Astrocyte (in vitro differentiated cells and primary cell): ENCODE measurements around the gene GALK2. TPM values are rescaled to one million over a fixed set of nuclear protein-coding genes. Genes with fewer than 3 reads are reported as not detected.

ENCODE experiments used
- DNase-seq: peaks from one replicate; pipeline ENCODE4 v3.0.0-alpha.2; 2010; ENCODE audit warnings: low read depth
- FAIRE-seq: peaks from 2 replicates; lab custom pipeline; 2011; peaks lifted over from hg19 to GRCh38; lab: Jason Lieb, UNC
- H2AFZ ChIP-seq: 2 replicates; pipeline ENCODE4 v1.6.0; 2012; ENCODE audit warnings: low read depth, low read length, inconsistent platforms
- H3K27ac ChIP-seq: 2 replicates; pipeline ENCODE4 v1.5.1; 2011; ENCODE audit warnings: low read depth, low read length, inconsistent platforms
- H3K27me3 ChIP-seq: 2 replicates; pipeline ENCODE4 v1.6.0; 2011; ENCODE audit warnings: low read length, inconsistent platforms; ENCODE audit not compliant: insufficient read depth
- H3K36me3 ChIP-seq: 2 replicates; pipeline ENCODE4 v1.5.1; 2011; ENCODE audit warnings: low read length, inconsistent platforms; ENCODE audit not compliant: insufficient read depth
- H3K4me1 ChIP-seq: 2 replicates; pipeline ENCODE4 v1.5.1; 2011; ENCODE audit warnings: low read length, inconsistent platforms; ENCODE audit not compliant: insufficient read depth
- H3K4me2 ChIP-seq: 2 replicates; pipeline ENCODE4 v1.6.0; 2012; ENCODE audit warnings: low read length, inconsistent platforms
- H3K4me3 ChIP-seq: 2 replicates; pipeline ENCODE4 v1.5.1; 2011; ENCODE audit warnings: low read depth, mild to moderate bottlenecking, low read length, inconsistent platforms; ENCODE audit not compliant: insufficient read depth
- H3K79me2 ChIP-seq: 2 replicates; pipeline ENCODE4 v1.6.0; 2012; ENCODE audit warnings: mild to moderate bottlenecking, low read length, inconsistent platforms; ENCODE audit not compliant: insufficient read depth
- H3K9ac ChIP-seq: 2 replicates; pipeline ENCODE4 v1.6.0; 2012; ENCODE audit warnings: mild to moderate bottlenecking, low read length, inconsistent platforms
- H3K9me3 ChIP-seq: 2 replicates; pipeline ENCODE4 v1.5.1; 2012; ENCODE audit warnings: low read depth, mild to moderate bottlenecking, low read length, inconsistent platforms; ENCODE audit not compliant: insufficient read depth
- H4K20me1 ChIP-seq: 2 replicates; pipeline ENCODE4 v1.6.0; 2012; ENCODE audit warnings: low read length, inconsistent platforms; ENCODE audit not compliant: insufficient read depth
- H3K27ac Mint-ChIP-seq: one replicate; pipeline ENCODE4 v1.8.0; 2021; ENCODE audit warnings: mild to moderate bottlenecking, mixed read lengths; ENCODE audit not compliant: unreplicated experiment
- H3K27me3 Mint-ChIP-seq: one replicate; pipeline ENCODE4 v1.8.0; 2021; ENCODE audit warnings: low read depth, mixed read lengths; ENCODE audit not compliant: unreplicated experiment
- H3K36me3 Mint-ChIP-seq: one replicate; pipeline ENCODE4 v1.8.0; 2021; ENCODE audit warnings: low read depth, mixed read lengths; ENCODE audit not compliant: unreplicated experiment
- H3K4me1 Mint-ChIP-seq: one replicate; pipeline ENCODE4 v1.8.0; 2021; ENCODE audit warnings: low read depth, mixed read lengths; ENCODE audit not compliant: unreplicated experiment
- H3K4me3 Mint-ChIP-seq: one replicate; pipeline ENCODE4 v1.8.0; 2021; ENCODE audit warnings: mild to moderate bottlenecking, moderate library complexity, mixed read lengths; ENCODE audit not compliant: unreplicated experiment
- H3K9me3 Mint-ChIP-seq: one replicate; pipeline ENCODE4 v1.8.0; 2021; ENCODE audit warnings: mild to moderate bottlenecking, mixed read lengths; ENCODE audit not compliant: unreplicated experiment
- CTCF ChIP-seq: IDR thresholded peaks from 2 replicates; pipeline ENCODE4 v1.5.1; 2011; ENCODE audit warnings: low read depth, mild to moderate bottlenecking, inconsistent platforms, low read length, moderate library complexity; ENCODE audit not compliant: insufficient read depth
- EZH2 ChIP-seq: IDR thresholded peaks from 2 replicates; pipeline ENCODE4 v1.6.1; 2012; ENCODE audit warnings: mild to moderate bottlenecking, low read length, inconsistent platforms; ENCODE audit not compliant: insufficient read depth
- total RNA-seq: library from RNA; stranded (reverse); gene quantifications from 2 replicates; pipeline ENCODE4 v1.2.1, GENCODE V29; 2021

The GALK2 gene
- total RNA-seq, 1 donor from 2014 or later: 21.4 TPM

GRCh38 chr15:49122541-49123062 is 47.4 kb upstream of the GALK2 start:
- FAIRE-seq (peak; percentile 55), DNase-seq (no peak)
- Histone ChIP-seq H3K4me2 (no peak overlapping the region), H3K79me2 (no peaks in the 10 kb centered on the region), H3K9ac (no peak overlapping the region), H3K9me3 (no peaks in the 10 kb centered on the region), H3K36me3 (peaks cover 5% of the 10 kb centered on the region), H3K27me3 (no peaks in the 10 kb centered on the region), H3K4me1 (no peaks in the 10 kb centered on the region), H2AFZ (no peak overlapping the region), H3K4me3 (no peak overlapping the region), H3K27ac (no peak overlapping the region), H4K20me1 (no peaks in the 10 kb centered on the region)
- no peak overlapping the region for H3K4me3 Mint-ChIP-seq
- H3K27ac Mint-ChIP-seq: no peak overlapping the region
- no peaks in the 10 kb centered on the region for H3K9me3 Mint-ChIP-seq
- H3K27me3 Mint-ChIP-seq: no peaks in the 10 kb centered on the region
- no peaks in the 10 kb centered on the region for H3K4me1 Mint-ChIP-seq
- peaks cover 5% of the 10 kb centered on the region for H3K36me3 Mint-ChIP-seq
- no peak for TF ChIP-seq EZH2
- TF ChIP-seq CTCF: no peak

GRCh38 chr15:49124371-49124770 is 45.7 kb upstream of the GALK2 start:
- Mint-ChIP-seq H3K4me1 (no peaks in the 10 kb centered on the region), H3K4me3 (no peak overlapping the region), H3K27me3 (no peaks in the 10 kb centered on the region), H3K27ac (no peak overlapping the region), H3K36me3 (peaks cover 6% of the 10 kb centered on the region), H3K9me3 (no peaks in the 10 kb centered on the region)
- no peak overlapping the region for H3K27ac ChIP-seq
- TF ChIP-seq CTCF (no peak), EZH2 (no peak)
- H3K4me1 ChIP-seq: no peaks in the 10 kb centered on the region
- H3K4me3 ChIP-seq: no peak overlapping the region
- no peaks in the 10 kb centered on the region for H3K27me3 ChIP-seq
- H3K9me3 ChIP-seq: no peaks in the 10 kb centered on the region
- no peak for FAIRE-seq
- peaks cover 20% of the 10 kb centered on the region for H3K36me3 ChIP-seq
- H2AFZ ChIP-seq: no peak overlapping the region
- no peaks in the 10 kb centered on the region for H4K20me1 ChIP-seq
- H3K79me2 ChIP-seq: no peaks in the 10 kb centered on the region
- no peak overlapping the region for H3K4me2 ChIP-seq
- DNase-seq: no peak
- H3K9ac ChIP-seq: no peak overlapping the region

- H3K4me1 Mint-ChIP-seq: peaks cover 14% of the 10 kb centered on the region
- Histone ChIP-seq H3K9me3 (no peaks in the 10 kb centered on the region), H3K4me1 (peaks cover 21% of the 10 kb centered on the region), H3K4me3 (no peak overlapping the region), H3K27me3 (no peaks in the 10 kb centered on the region), H2AFZ (no peak overlapping the region), H3K27ac (no peak overlapping the region), H3K4me2 (no peak overlapping the region), H4K20me1 (no peaks in the 10 kb centered on the region), H3K36me3 (peaks cover 58% of the 10 kb centered on the region), H3K9ac (no peak overlapping the region), H3K79me2 (peaks cover 13% of the 10 kb centered on the region)
- peaks cover 15% of the 10 kb centered on the region for H3K36me3 Mint-ChIP-seq
- H3K27me3 Mint-ChIP-seq: no peaks in the 10 kb centered on the region
- FAIRE-seq: no peak
- no peak for DNase-seq
- H3K27ac Mint-ChIP-seq: no peak overlapping the region
- H3K9me3 Mint-ChIP-seq: no peaks in the 10 kb centered on the region
- TF ChIP-seq CTCF: no peak
- no peak for TF ChIP-seq EZH2
- no peak overlapping the region for H3K4me3 Mint-ChIP-seq
These were observed 38.6 kb upstream of the GALK2 start for GRCh38 chr15:49131403-49131802.
